HG03342 (cell line): ENCODE results near the gene CDAN1.
"Not testable (repeated sequence)": the region's sequence is repeated elsewhere in the genome, so short reads cannot be mapped to it uniquely, and the experiment has no call there.

ENCODE experiments used
- ATAC-seq: cut with Tn5 transposase; IDR thresholded peaks from one replicate; pipeline ENCODE4 v1.9.1; 2021; ENCODE audit warnings: mild to moderate bottlenecking, moderate library complexity; ENCODE audit not compliant: unreplicated experiment

Gene CDAN1, protein sequence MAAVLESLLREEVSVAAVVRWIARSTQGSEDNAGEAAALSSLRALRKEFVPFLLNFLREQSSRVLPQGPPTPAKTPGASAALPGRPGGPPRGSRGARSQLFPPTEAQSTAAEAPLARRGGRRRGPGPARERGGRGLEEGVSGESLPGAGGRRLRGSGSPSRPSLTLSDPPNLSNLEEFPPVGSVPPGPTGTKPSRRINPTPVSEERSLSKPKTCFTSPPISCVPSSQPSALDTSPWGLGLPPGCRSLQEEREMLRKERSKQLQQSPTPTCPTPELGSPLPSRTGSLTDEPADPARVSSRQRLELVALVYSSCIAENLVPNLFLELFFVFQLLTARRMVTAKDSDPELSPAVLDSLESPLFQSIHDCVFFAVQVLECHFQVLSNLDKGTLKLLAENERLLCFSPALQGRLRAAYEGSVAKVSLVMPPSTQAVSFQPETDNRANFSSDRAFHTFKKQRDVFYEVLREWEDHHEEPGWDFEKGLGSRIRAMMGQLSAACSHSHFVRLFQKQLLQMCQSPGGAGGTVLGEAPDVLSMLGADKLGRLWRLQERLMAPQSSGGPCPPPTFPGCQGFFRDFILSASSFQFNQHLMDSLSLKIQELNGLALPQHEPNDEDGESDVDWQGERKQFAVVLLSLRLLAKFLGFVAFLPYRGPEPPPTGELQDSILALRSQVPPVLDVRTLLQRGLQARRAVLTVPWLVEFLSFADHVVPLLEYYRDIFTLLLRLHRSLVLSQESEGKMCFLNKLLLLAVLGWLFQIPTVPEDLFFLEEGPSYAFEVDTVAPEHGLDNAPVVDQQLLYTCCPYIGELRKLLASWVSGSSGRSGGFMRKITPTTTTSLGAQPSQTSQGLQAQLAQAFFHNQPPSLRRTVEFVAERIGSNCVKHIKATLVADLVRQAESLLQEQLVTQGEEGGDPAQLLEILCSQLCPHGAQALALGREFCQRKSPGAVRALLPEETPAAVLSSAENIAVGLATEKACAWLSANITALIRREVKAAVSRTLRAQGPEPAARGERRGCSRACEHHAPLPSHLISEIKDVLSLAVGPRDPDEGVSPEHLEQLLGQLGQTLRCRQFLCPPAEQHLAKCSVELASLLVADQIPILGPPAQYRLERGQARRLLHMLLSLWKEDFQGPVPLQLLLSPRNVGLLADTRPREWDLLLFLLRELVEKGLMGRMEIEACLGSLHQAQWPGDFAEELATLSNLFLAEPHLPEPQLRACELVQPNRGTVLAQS

DNA sequence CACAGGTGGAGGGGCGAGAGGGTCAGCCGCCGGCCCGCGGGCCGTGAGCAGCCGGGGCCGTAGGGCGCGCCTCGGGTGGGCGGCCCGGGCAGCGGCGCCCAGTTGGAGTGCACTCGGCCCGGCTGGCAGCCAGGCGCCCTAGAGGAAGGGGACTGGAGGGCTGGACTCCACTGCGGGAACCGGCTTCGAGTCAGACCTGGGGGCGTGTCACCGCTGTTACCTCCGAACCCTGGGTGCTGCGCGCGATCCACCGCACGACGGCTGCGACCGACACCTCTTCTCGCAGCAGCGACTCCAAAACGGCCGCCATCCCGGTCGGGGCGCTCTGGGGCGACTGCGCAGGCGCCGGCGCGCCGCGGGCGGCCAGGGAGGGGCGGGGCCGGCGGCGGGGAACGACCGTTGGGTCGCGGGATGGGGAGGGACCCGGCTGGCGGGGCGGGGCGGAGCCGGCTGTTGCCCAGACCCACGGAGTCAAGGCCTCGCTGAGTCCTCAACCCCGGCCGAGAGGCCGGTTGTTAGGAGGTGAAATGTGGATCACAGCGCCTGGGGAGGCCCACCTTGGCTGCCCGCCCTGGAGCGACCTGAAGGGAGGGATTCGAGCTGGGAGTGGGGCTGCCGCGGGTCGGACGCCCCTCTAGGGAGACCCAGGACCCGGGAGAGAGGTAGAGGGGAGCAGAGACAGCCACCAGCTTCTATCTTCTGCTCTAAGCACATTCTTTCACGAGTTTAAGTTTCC lies at the start of gene CDAN1:
TSS of gene CDAN1 (minus strand) at position 336 of the 736 bp plus-strand sequence. CDS start at position 310, 26 bp downstream.
- ATAC-seq: peak; percentile 70

DNA sequence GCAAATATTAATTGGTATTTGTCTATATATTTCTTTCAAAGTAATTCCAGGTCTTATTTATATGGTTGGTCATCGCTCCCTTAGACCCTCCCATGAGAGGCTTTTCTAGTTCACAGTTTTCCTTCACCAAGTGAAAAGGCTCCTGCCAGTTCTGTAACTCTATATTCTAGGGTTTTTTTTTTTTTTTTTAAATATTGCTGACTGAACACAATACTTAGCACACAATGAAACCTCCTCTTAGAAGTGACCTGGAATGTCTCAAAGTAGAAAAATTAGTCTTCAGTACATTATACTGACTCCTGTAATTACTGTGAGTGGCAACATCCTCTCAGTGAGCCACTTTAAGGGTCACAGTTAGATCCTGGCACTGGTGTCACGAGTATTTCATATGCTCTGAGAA lies 48.6 kb upstream of the CDAN1 start:
- ATAC-seq: no peak

DNA sequence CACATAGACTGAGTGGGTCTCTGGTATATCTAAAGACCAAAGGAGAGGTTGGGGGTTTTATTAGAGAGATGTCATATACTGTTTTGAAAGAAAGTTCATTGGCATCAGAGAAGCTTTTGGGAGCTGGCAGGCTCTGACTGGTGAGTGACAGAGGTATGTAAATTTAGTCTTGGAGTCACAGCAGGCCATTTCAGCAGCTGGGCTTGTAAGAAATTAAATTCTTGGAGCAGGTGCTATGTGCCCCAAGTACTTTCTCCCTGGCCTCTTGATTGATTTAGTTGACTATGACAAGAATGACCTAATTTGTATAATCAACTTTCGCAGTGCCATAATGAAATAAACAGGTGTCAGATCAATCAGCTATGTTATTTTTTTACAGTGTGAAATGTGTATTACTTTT lies 47.8 kb upstream of the CDAN1 start:
- no peak for ATAC-seq

DNA sequence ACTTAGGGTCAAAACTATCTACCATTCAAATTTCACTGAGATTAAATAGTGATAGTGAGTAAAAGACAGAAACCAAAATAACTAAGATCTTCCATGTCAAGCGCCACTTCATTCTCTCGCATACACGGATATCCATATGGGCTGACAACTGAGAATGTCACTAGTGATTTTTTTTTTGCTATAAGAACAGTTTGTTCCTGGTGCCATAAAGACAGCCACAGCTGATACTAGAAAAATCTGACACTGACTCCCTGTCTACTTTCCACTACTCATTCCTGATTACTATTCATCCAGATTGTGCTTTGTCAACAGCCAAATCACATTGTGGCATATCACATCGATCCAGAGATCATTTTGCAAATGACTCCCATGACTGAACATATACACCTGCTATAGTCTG lies 45.8 kb upstream of the CDAN1 start:
- ATAC-seq: no peak

DNA sequence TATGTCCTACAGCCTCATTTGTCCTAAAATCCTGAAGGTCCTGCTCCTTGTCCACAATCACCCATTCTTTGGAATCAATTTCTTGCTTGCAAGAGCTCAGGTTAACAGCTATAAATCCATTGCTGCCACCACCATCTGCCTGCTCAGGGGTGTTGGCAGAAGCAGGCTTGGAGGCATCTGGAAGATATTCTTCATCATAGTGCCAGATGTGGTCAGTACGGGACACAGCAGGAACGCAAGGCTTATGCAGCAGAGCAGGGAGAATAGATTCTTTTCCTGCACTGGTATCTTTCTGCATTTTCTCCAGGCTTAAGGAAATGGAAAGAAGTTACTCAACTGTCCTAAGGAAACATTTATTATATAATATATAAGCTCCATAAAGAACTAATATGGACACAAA lies 38.5 kb upstream of the CDAN1 start:
- no peak for ATAC-seq

DNA sequence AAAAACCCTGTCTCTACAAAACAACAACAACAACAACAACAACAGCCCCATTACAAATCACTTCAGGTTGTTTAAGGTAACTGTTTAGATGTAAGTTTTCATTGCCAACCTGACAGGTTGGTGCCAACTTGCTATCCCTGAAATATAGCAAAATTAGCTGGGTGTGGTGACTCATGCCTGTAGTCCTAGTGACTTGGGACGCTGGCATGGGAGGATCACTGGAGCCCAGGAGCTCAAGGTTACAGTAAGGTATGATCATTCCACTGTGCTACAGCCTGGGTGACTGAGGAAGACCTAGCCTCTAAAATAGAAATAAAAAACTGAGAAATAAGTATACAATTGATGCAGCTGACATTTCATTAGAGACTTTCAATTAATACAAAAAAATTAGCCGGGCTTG lies 36.0 kb upstream of the CDAN1 start:
- no peak for ATAC-seq

DNA sequence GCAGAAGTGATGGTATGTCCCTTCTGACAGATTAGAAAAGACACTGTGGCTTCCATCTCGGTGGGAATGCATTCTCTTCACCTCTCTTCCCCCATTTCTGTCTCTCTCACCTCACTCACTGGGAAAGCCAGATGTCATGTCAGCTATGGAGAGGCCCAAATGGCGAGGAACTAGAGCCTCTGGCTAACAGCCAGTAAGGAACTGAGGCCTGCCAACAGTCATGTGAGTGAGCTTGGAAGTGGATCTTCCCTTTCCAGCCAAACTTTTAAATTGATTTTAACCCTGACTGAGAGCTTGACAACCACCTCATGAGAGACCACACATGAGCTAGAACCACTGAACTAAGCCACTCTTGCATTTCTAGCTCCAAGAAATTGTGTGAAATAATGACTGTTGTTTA lies 35.2 kb upstream of the CDAN1 start:
- ATAC-seq: no peak

DNA sequence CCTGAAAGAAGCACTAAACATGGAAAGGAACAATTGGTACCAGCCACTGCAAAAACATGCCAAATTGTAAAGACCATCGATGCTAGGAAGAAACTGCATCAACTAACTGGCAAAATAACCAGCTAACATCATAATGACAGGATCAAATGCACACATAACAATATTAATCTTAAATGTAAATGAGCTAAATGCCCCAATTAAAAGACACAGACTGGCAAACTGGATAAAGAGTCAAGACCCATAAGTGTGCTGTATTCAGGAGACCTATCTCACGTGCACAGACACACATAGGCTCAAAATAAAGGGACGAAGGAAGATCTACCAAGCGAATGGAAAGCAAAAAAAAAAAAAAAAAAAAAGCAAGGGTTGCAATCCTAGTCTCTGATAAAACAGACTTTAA lies 29.2 kb upstream of the CDAN1 start:
- ATAC-seq: not testable (repeated sequence)

DNA sequence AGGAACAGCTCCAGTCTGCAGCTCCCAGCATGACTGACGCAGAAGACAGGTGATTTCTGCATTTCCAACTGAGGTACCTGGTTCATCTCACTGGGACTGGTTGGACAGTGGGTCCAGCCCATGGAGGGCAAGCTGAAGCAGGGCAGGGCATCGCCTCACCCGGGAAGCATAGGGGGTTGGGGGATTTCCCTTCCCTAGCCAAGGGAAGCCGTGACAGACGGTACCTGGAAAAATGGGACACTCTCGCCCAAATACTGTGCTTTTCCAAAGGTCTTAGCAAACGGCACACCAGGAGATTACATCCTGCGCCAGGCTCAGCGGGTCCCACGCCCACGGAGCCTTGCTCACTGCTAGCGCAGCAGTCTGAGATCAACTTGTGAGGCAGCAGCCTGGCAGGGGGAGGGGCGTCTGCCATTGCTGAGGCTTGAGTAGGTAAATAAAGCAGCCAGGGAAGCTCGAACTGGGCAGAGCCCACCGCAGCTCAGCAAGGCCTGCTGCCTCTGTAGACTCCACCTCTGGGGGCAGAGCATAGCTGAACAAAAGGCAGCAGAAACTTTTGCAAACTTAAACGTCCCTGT lies 27.3 kb upstream of the CDAN1 start:
- not testable (repeated sequence) for ATAC-seq

DNA sequence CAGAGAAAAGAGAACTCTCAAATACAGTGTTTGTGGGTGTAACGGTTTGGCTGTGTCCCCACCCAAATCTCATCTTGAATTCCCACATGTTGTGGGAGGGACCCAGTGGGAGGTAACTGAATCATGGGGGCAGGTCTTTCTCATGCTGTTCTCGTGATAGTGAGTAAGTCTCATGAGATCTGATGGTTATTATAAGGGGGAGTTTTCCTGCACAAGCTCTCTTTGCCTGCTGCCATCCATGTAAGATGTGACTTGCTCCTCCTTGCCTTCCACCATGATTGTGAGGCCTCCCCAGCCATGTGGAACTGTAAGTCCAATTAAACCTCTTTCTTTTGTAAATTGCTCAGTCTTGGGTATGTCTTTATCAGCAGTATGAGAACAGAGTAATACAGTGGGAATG lies 24.9 kb upstream of the CDAN1 start:
- not testable (repeated sequence) for ATAC-seq

DNA sequence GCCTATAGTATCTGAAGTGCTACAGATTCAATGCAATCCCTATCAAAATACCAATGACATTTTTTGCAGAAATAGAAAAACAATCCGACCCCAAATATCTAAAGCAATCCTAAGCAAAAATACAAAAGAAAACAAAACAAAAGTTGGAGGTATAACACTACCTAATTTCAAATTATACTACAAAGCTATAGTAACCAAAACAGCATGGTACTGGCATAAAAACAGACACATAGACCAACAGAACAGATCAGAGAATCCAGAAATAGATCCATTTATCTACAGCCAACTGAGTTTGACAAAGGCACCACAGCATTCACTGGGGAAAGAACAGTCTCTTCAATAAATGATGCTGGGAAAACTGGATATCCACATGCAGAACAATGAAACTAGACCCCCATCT lies 23.8 kb upstream of the CDAN1 start:
- ATAC-seq: no peak

DNA sequence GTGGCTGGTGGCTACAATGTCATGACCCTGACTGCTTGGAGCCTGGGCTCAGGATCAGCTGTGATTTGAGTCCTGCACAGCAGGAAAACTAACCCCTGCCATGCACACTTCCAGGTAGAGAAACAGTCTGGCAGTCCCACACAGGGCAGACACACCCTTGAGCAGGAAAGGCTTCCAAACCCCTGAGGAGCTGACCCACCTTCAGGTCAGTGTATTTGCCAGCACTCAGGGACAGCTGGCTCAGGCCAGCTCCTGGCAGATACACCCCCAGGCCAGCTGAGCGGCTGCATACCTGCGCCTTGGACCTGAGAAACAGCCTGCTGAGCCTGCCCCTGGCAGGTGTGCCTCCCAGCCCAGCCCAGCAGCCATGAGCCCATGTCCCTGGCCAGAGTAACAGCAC lies 22.2 kb upstream of the CDAN1 start:
- no peak for ATAC-seq

DNA sequence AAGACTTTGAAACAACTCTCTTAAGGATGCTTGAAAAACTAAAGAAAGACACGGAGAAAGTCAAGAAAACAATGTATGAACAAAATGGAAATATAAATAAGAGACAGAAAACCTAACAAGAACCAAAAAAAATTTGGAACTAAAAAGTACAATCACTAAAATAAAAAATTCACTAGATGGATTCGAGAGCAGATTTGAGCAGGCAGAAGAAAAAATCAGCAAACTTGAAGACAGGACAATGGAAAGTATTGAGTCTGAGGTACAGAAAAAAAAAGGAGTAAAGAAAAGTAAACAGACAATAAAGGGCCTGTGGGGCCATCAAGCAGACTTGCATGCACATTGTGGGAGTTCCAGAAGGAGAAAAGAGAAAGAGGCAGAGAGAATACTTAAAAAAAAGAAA lies 13.4 kb upstream of the CDAN1 start:
- ATAC-seq: no peak

DNA sequence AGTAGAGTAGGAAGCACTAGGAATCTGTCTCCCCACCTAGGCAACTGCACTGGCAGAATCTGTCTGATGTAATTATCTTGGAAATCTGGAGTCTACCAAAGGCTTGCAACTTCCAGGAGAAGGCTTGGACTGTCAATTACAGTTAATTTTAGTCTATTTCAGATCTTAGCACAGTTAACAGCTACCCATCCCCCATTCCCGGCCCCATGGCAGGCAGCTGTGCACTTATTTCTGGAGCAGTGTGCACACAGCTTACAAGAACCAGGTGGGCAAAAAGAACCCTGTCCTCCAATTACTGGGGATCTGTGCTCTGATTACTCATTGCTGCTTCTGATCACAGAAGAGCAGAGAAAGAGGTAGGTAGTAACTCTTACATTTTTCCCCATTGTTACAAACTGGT lies 12.3 kb upstream of the CDAN1 start:
- ATAC-seq: no peak

DNA sequence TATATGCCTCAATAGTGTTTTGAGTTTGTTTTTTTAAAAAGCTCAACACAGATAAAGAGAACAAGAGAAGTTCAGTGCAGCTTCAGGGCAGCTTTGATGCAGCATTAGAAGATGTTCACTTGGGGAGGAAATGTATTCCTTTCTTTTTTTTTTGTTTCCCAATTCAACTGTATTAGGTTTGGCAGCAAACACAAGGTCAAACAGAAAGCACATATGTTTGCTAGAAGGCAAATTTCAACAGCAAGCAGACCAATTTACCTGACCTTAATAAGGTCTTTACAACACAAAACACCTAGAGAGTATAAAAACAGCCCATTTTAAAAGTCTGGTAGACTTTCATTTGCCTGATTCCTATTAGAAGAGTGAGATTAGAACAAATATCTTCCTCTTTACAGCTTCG lies 7.3 kb upstream of the CDAN1 start:
- no peak for ATAC-seq

DNA sequence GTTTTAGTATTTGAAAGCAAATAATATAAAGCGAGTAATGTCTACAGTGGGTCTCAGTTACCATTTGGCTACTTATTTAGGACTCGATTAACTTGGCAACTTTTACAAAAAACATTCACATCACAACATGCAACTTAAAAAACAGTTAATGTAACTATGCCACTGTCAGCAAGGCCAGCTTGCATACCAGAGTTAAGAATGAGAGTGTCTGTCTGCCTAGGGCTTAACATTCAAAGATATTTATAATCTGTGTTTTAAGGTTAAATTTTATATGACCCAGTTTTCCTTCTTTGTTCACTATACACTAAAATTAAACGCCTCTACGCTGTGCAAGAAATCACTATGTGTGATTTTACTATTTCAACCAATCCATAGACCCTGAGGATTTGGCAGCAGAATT lies 5.2 kb upstream of the CDAN1 start:
- no peak for ATAC-seq

DNA sequence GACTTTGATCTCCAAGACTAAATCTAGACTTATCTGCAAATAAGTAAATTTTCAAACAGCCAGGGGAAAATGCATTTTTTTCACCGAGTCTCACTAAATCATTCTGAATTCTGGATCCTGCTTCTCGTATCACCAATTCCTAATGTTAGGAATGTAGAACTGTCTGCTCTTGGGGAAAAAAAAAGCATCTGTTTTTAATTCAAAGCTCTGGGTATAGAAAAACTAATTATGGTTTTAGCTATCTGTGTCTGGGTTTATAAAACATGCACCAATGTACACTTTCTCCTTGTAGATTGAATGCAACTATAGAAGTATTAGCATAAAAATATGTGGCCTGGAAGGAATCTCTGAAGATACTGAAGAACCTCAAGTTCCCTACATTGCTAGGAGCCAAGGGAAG lies 4.8 kb upstream of the CDAN1 start:
- ATAC-seq: no peak

DNA sequence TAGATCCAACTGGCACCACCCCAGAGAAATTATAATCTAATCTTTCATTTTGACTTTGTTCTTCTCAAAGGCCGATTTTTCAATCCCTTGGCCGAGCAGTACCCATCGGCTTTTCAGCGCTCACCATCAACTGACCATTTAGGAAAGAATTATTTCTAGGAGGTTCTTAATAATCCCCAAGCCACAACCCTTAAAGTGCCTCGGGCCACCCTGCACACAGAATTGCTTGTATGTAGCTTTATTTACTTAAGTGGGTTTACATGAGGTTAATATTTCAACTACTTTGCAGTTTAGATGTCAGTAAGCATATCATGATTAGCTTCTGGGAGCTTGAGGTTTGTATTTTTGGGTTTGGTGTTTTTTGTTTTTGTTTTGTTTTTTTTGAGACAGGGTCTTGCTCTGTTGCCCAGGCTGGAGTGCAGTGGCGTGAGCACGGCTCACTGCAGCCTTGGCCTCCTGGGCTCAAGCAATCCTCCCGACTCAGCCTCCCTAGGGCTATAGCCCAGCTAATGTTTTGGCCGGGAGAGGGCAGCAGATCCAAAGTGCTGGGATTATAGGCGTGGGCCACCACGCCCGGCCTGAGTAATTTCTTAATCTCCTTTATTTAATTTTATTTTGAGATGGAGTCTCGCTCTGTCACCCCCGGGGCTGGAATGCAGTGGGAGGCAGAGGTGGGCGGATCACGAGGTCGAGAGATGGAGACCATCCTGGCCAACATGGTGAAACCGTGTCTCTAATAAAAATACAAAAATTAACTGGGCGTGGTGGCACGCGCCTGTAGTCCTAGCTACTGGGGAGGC lies 801 bp upstream of the CDAN1 start:
- no peak for ATAC-seq

DNA sequence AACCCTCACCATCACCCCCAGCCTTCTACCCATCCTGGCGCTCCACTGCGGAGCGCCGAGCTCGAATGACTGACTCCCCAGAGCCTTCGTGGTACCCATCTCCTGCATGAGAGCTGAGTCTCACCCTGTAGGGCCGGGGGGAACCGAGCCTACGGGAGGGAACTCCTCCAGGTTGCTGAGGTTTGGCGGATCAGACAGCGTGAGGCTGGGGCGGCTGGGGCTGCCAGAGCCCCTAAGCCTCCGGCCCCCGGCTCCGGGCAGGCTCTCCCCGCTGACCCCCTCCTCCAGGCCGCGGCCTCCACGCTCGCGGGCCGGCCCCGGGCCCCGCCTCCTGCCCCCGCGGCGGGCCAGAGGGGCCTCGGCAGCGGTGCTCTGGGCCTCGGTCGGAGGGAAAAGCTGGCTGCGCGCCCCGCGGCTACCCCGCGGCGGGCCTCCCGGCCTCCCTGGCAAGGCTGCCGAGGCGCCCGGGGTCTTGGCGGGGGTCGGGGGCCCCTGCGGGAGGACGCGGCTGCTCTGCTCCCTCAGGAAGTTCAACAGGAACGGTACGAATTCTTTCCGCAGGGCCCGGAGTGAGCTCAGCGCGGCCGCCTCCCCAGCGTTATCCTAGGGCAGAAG lies 643 bp downstream of the CDAN1 start:
- ATAC-seq: peak; percentile 35
